H9 (cell line): ENCODE data around the gene FGFR3. TPM values are rescaled to one million over a fixed set of nuclear protein-coding genes. Genes with fewer than 3 reads are reported as not detected.

Experiments used
- DNase-seq: peaks from one replicate; pipeline ENCODE4 v3.0.0-alpha.2; 2017
- H2AFZ ChIP-seq: one replicate; pipeline ENCODE4 v1.6.1; 2013; ENCODE audit warnings: mild to moderate bottlenecking, low read length, control low read depth, moderate library complexity
- H2AK5ac ChIP-seq: 2 replicates; pipeline ENCODE4 v1.6.1; 2013; ENCODE audit warnings: low read length, control low read depth, mixed read lengths; ENCODE audit not compliant: insufficient read length
- H2BK120ac ChIP-seq: one replicate; pipeline ENCODE4 v1.6.1; 2013; ENCODE audit warnings: low read depth, mild to moderate bottlenecking, low read length, control low read depth, inconsistent platforms; ENCODE audit not compliant: poor library complexity, severe bottlenecking
- H2BK12ac ChIP-seq: 2 replicates; pipeline ENCODE4 v1.6.1; 2013; ENCODE audit warnings: low read length, control low read depth, mixed read lengths, low read depth; ENCODE audit not compliant: insufficient read length
- H2BK15ac ChIP-seq: 2 replicates; pipeline ENCODE4 v1.6.1; 2013; ENCODE audit warnings: low read depth, low read length, control low read depth
- H2BK20ac ChIP-seq: one replicate; pipeline ENCODE4 v1.6.1; 2013; ENCODE audit warnings: low read depth, mild to moderate bottlenecking, low read length, control low read depth, inconsistent platforms; ENCODE audit not compliant: poor library complexity, severe bottlenecking
- H2BK5ac ChIP-seq: 2 replicates; pipeline ENCODE4 v1.6.1; 2013; ENCODE audit warnings: low read length, control low read depth, mixed read lengths; ENCODE audit not compliant: insufficient read length
- H3K14ac ChIP-seq: 2 replicates; pipeline ENCODE4 v1.6.1; 2013; ENCODE audit warnings: low read length, control low read depth; ENCODE audit not compliant: insufficient read depth
- H3K18ac ChIP-seq: 2 replicates; pipeline ENCODE4 v1.6.1; 2013; ENCODE audit warnings: low read depth, mild to moderate bottlenecking, mixed read lengths, low read length, control low read depth; ENCODE audit not compliant: insufficient read length
- H3K23ac ChIP-seq: 2 replicates; pipeline ENCODE4 v1.6.1; 2013; ENCODE audit warnings: low read length, control low read depth, mixed read lengths, low read depth; ENCODE audit not compliant: insufficient read length
- H3K23me2 ChIP-seq: 2 replicates; pipeline ENCODE4 v1.6.1; 2013; ENCODE audit warnings: low read depth, mild to moderate bottlenecking, mixed read lengths, low read length, control low read depth; ENCODE audit not compliant: insufficient read length, poor library complexity, severe bottlenecking
- H3K27ac ChIP-seq: 2 replicates; pipeline ENCODE4 v1.5.1; 2013; ENCODE audit warnings: low read length, control low read depth, mixed read lengths, low read depth; ENCODE audit not compliant: insufficient read length
- H3K27me3 ChIP-seq: 2 replicates; pipeline ENCODE4 v1.6.1; 2013; ENCODE audit warnings: low read length, control low read depth, inconsistent platforms; ENCODE audit not compliant: insufficient read depth
- H3K4ac ChIP-seq: 2 replicates; pipeline ENCODE4 v1.6.1; 2013; ENCODE audit warnings: low read depth, mild to moderate bottlenecking, control low read depth, inconsistent platforms, low read length, moderate library complexity
- H3K4me1 ChIP-seq: 2 replicates; pipeline ENCODE4 v1.6.1; 2013; ENCODE audit warnings: low read length, control low read depth, inconsistent platforms; ENCODE audit not compliant: insufficient read depth
- H3K4me2 ChIP-seq: 2 replicates; pipeline ENCODE4 v1.6.1; 2013; ENCODE audit warnings: low read length, control low read depth, mixed read lengths; ENCODE audit not compliant: insufficient read length, insufficient read depth
- H3K56ac ChIP-seq: 2 replicates; pipeline ENCODE4 v1.6.1; 2013; ENCODE audit warnings: low read depth, mild to moderate bottlenecking, mixed read lengths, low read length, control low read depth; ENCODE audit not compliant: insufficient read length
- H3K79me1 ChIP-seq: 2 replicates; pipeline ENCODE4 v1.6.1; 2013; ENCODE audit warnings: low read depth, mild to moderate bottlenecking, moderate library complexity, low read length, control low read depth, inconsistent platforms; ENCODE audit not compliant: insufficient read depth, poor library complexity, severe bottlenecking
- H3K79me2 ChIP-seq: 2 replicates; pipeline ENCODE4 v1.6.1; 2013; ENCODE audit warnings: low read length, control low read depth, inconsistent platforms; ENCODE audit not compliant: insufficient read depth
- H3K9ac ChIP-seq: 2 replicates; pipeline ENCODE4 v1.6.1; 2013; ENCODE audit warnings: low read length, control low read depth, mixed read lengths; ENCODE audit not compliant: insufficient read length; ENCODE audit errors: extremely low read depth
- H3K9me3 ChIP-seq: one replicate; pipeline ENCODE4 v1.6.1; 2013; ENCODE audit warnings: low read depth, low read length, inconsistent platforms; ENCODE audit not compliant: control insufficient read depth
- H3T11ph ChIP-seq: one replicate; pipeline ENCODE4 v1.6.1; 2013; ENCODE audit warnings: mild to moderate bottlenecking, low read length, control low read depth, inconsistent platforms
- H4K20me1 ChIP-seq: one replicate; pipeline ENCODE4 v1.6.1; 2013; ENCODE audit not compliant: control insufficient read depth, insufficient read length, insufficient read depth
- H4K5ac ChIP-seq: 2 replicates; pipeline ENCODE4 v1.6.1; 2013; ENCODE audit warnings: low read depth, mild to moderate bottlenecking, mixed read lengths, low read length, control low read depth; ENCODE audit not compliant: insufficient read length
- H4K8ac ChIP-seq: replicated peaks from 2 replicates; pipeline ENCODE4 v1.6.1; 2013; ENCODE audit warnings: low read length, control low read depth, mixed read lengths, low read depth; ENCODE audit not compliant: insufficient read length
- H4K91ac ChIP-seq: 2 replicates; pipeline ENCODE4 v1.6.1; 2013; ENCODE audit warnings: low read depth, mild to moderate bottlenecking, moderate library complexity, mixed read lengths, low read length, control low read depth; ENCODE audit not compliant: insufficient read length
- H3K27ac Mint-ChIP-seq, 3 experiments: 2 replicates in 2 of 3; 3 replicates in 1 of 3; pipeline ENCODE4 v1.8.0; 2020 to 2021; ENCODE audit warnings: mixed read lengths in 3 of 3, mild to moderate bottlenecking in 1 of 3, moderate library complexity in 1 of 3
- H3K27me3 Mint-ChIP-seq: 2 replicates; pipeline ENCODE4 v1.8.0; 2021; ENCODE audit warnings: low read depth, mild to moderate bottlenecking, moderate library complexity, mixed read lengths
- H3K36me3 Mint-ChIP-seq, 3 experiments: 2 replicates in 2 of 3; 3 replicates in 1 of 3; pipeline ENCODE4 v1.8.0; 2020 to 2021; ENCODE audit warnings: low read depth in 3 of 3, mixed read lengths in 3 of 3; ENCODE audit not compliant: insufficient read depth in 1 of 3
- H3K4me1 Mint-ChIP-seq, 2 experiments: 2 replicates each; pipeline ENCODE4 v1.8.0; 2020; ENCODE audit warnings: mixed read lengths in 2 of 2
- H3K4me3 Mint-ChIP-seq, 2 experiments: 2 replicates in 1 of 2; 3 replicates in 1 of 2; pipeline ENCODE4 v1.8.0; 2020 to 2021; ENCODE audit warnings: mild to moderate bottlenecking in 2 of 2, mixed read lengths in 2 of 2, moderate library complexity in 1 of 2
- H3K9me3 Mint-ChIP-seq, 2 experiments: 2 replicates in 1 of 2; 3 replicates in 1 of 2; pipeline ENCODE4 v1.8.0; 2020; ENCODE audit warnings: mild to moderate bottlenecking in 2 of 2, mixed read lengths in 2 of 2, moderate library complexity in 1 of 2
- CTCF ChIP-seq: fragments of 200-600 bp; sonication (generic); conservative IDR thresholded peaks from 3 replicates; pipeline ENCODE4 v1.8.0; 2021; ENCODE audit warnings: antibody characterized with exemption, mild to moderate bottlenecking
- WGBS: extraction: QIAGEN DNeasy Blood & Tissue Kit; methylation state at CpG from one replicate; pipeline ENCODE4 v1.1.7; 2013; ENCODE audit warnings: missing lambda C conversion rate, low lambda C conversion rate, mixed read lengths; ENCODE audit not compliant: insufficient read length; ENCODE audit errors: extremely low coverage; 5-methylcytosine and 5-hydroxymethylcytosine counted together
- total RNA-seq: library from RNA; stranded (reverse); gene quantifications from 2 replicates; pipeline ENCODE4 v1.2.1, GENCODE V29; 2021

Gene FGFR3
- total RNA-seq, 1 experiment from 2014 or later, result 75.7 TPM

GRCh38 chr4:1830234-1830633 lies 37.1 kb downstream of the FGFR3 start:
- Histone ChIP-seq H3K56ac (no peak overlapping the region), H4K20me1 (no peaks in the 10 kb centered on the region), H4K91ac (no peak overlapping the region), H3K79me2 (no peaks in the 10 kb centered on the region), H3K4me2 (no peak overlapping the region), H2BK5ac (no peak overlapping the region), H3K27ac (no peak overlapping the region), H3T11ph (no peak overlapping the region), H3K14ac (no peak overlapping the region), H3K18ac (no peak overlapping the region), H3K9ac (no peak overlapping the region), H2AFZ (no peak overlapping the region), H2BK20ac (no peak overlapping the region), H2AK5ac (no peak overlapping the region), H3K23me2 (no peaks in the 10 kb centered on the region), H3K9me3 (no peaks in the 10 kb centered on the region), H3K27me3 (no peaks in the 10 kb centered on the region), H2BK15ac (no peak overlapping the region), H3K23ac (no peak overlapping the region), H3K4me1 (no peaks in the 10 kb centered on the region), H3K4ac (no peak overlapping the region), H3K79me1 (no peaks in the 10 kb centered on the region), H4K5ac (no peak overlapping the region), H2BK120ac (no peak overlapping the region), H4K8ac (no peak overlapping the region), H2BK12ac (no peak overlapping the region)
- no peak for TF ChIP-seq CTCF
- H3K36me3 Mint-ChIP-seq, result peaks cover 44 to 62% (median 61%) of the 10 kb centered on the region in 3 experiments
- peaks cover 9 to 10% of the 10 kb centered on the region in 2 experiments for H3K4me1 Mint-ChIP-seq
- peaks cover 6% of the 10 kb centered on the region for H3K27me3 Mint-ChIP-seq
- peak overlapping the region in 1 of 3 experiments; percentile 69; a peak in 1 of 7 replicates for H3K27ac Mint-ChIP-seq
- WGBS, result no CpG with 5 or more reads among the region's 3 CpGs
- peaks cover 9 to 11% of the 10 kb centered on the region in 2 experiments for H3K9me3 Mint-ChIP-seq
- no peak overlapping the region for H3K4me3 Mint-ChIP-seq
- DNase-seq, result no peak
